NCI-H2227 treated with DMSO at 0.1 percent for 48 hours (cell line): ENCODE data around the gene KCNK2.

ENCODE experiments used
- DNase-seq: peaks from one replicate; lab custom pipeline; 2025; lab: John Stamatoyannopoulos, UW

KCNK2 gene, protein sequence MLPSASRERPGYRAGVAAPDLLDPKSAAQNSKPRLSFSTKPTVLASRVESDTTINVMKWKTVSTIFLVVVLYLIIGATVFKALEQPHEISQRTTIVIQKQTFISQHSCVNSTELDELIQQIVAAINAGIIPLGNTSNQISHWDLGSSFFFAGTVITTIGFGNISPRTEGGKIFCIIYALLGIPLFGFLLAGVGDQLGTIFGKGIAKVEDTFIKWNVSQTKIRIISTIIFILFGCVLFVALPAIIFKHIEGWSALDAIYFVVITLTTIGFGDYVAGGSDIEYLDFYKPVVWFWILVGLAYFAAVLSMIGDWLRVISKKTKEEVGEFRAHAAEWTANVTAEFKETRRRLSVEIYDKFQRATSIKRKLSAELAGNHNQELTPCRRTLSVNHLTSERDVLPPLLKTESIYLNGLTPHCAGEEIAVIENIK

DNA sequence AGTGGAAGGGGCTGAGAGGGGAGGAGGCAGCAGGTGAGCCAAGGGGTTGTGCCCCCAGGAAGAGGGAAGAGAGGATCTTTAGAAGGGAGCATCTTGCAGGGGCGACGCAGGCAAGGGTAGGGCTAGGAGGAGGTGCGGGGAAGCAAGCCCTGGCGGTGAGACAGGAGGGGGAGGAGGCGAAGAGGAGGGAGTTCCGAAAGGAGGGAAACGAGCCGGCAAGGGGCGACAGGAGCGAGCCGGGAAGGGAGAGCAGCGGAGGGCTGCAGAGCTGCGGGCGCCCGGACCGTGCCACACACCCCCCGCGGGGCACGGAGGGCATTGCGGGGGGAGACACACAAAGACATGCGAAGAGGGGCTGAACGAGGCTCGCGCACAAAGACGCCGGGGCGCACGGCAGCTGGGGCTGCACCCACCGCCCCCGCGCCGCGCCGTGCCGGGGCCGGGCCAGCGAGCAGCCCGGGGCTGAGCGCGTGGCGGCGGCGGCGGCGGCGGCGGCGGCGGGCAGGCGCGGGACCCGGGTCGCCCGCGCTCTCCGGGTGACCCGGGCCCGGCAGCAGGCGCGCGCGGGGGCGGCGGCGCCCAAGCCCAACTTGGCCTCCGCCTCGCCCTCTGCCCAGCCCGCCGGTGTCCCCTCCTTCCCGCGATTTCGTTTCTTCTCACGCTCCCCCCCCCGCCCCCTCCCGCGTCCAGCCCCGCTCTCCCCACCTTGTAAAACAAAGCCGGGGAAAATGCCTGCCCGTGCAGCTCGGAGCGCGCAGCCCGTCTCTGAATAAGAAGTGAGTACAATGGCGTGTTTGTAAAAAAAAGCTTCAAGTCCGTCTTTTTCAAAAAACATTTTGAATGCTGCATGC is at the start of gene KCNK2:
Gene KCNK2 (plus strand): TSS at position 206 of the 851 bp plus-strand sequence. CDS start 649 bp downstream, outside the sequence.
- no peak for DNase-seq

DNA sequence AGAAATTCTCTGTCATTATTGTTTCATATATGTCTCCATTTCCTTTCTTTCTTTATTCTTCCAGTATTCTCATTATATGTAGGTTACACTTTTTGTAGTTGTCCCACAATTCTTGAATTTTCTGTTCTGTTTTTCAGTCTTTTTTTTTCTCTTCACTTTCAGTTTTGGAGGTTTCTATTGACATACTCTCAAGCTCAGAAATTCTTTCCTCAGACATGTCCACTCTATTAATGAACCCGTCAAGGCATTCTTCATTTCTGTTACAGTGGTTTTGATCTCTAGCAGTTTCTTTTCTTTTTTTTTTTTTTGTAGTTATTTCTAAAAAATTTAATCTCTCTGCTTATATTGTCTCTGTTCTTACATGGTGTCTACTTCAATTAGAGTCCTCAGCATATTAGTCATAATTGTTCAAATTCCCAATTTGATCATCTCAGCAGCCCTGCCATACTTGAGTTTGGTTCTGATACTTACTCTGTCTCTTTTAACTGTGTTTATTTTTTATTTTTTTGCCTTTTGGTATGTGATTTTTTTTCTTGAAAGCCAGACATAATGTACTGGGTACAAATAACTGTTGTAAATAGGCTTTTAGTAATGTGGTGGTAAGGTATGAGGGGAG is 49.5 kb upstream of the KCNK2 start:
- DNase-seq, result no peak

GRCh38 chr1:215040190-215040589 is 42.3 kb upstream of the KCNK2 start:
- DNase-seq, result no peak

- no peak for DNase-seq
These were observed 39.1 kb upstream of the KCNK2 start for GRCh38 chr1:215043401-215043800.

DNA sequence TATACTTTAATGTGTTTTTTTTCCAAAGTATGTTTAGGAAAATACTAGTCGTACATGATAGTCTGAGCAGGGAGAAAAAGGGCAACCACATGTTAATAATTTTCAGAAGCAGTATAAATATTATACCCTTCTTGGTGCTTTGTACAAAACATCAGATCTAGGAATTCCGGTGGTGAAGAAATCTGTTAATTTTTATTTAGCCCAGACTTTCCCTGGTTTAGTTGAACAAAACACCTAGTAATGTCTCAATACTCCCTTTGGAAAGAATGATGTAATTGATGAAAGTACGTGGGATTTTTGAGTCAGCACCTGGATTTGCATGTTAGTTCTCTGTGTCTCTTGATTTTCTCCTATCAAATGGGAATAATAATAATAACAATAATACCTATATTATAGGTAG is 38.4 kb upstream of the KCNK2 start:
- no peak for DNase-seq

- DNase-seq, result no peak
These were observed 36.7 kb upstream of the KCNK2 start for GRCh38 chr1:215045698-215046308.

GRCh38 chr1:215052256-215053015 is 30.1 kb upstream of the KCNK2 start:
- DNase-seq, result no peak

DNA sequence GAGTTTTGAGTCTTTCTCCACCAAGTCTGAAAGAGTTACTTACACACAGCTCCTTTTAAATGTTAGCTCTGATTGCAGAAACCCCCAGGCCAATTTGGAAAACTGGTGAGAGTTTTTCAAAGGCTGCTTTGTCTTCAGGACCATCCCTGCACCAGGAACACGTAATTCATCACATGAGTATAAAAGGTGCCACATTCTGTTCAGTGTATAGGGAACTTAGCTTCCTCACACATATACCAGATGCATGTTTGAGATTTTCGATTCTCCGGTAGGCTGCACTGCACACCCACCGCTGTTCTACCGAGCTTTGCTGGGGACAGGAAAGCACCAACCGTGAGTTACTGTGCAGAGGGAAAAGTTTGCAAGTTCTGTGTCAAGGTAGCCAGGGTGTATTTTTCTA is 28.3 kb upstream of the KCNK2 start:
- no peak for DNase-seq

DNA sequence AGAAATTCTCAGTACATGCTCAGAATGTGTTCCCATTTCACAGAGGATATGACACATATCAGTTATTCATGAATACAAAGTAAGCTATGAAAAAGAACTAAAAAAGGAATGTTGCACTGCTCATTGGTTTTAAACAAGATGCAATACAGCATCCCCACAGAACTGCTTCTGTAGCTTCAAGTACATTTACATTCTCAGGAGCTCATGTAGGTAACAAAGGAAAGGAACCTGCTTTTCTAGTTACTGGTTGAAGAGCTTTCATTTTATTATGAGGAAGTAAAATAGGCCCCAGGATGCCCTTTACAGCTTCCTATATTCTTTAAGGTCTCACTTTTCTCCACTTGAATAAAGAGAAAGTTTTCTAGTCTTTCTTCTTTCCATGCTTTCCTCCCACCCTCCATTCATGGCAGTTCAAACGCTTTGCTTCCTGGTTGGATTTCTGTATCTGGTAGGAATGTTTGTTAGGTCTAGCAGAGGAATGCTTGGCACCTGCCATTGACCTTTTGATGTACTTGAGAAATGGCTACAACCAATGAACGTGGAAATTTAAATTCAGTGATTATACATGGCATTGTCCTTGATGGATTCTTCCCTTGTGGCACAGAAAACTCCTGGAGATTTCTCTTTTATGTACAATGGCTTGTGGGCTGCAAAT is 27.1 kb upstream of the KCNK2 start:
- DNase-seq, result no peak

DNA sequence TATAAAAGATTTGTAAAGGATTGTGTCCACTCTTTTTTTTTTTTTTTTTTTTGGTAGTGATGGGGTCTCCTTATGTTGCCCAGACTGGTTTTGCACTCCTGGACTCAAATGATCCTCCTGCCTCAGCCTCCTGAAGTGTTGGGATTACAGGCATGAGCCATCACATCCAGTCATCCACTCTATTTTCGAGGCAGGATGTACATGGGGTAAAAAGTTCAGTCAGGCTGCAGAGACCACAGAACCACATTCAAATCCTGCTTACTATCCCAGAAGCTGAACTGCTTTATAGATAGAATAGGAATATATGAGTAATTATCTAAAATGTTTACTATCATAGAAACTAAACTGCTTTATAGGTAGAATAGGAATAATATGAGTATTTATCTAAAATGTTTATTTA is 26.0 kb upstream of the KCNK2 start:
- no peak for DNase-seq

DNA sequence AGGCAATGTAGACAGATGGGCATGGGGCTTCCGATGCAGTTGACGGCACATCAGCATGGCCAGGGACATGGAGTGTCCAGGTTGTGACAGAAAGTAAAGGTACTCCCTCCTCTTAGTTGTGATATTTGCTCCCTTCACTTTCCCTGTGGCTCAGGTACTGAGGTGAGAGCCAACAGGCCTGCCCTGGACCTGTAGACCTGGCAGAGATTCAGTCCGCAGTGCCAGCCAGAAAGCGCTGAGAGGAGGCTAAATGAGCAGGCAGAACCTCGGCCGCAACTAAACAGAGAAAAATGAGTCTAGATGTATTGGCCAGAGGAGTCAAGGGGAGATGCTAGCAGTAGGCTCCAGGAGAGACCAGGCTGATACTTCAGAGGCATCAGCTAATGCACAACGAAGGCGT is 22.6 kb upstream of the KCNK2 start:
- DNase-seq, result no peak

- no peak for DNase-seq
These were observed 18.2 kb upstream of the KCNK2 start for GRCh38 chr1:215064327-215064726.

GRCh38 chr1:215071078-215071477 is 11.5 kb upstream of the KCNK2 start:
- DNase-seq, result peak; percentile 86

DNA sequence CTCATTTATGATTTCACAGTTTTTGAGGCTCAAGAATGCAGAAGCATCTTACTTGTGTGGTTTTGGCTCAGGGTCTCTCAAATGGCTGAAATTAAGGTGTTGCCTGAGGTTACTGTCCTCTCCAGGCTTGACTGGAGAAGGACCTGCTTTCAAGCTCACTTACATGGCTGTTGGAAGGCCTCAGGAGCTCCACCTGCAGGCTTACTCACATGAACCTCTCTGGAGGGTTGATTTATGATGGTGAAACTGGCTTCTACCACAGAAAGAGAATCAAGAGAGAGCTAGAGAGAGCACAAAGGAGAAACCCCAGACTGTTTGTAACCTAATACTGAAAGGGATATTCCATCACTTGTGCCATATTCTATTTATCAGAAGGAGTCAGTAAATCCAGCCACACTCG is 6.2 kb upstream of the KCNK2 start:
- no peak for DNase-seq

DNA sequence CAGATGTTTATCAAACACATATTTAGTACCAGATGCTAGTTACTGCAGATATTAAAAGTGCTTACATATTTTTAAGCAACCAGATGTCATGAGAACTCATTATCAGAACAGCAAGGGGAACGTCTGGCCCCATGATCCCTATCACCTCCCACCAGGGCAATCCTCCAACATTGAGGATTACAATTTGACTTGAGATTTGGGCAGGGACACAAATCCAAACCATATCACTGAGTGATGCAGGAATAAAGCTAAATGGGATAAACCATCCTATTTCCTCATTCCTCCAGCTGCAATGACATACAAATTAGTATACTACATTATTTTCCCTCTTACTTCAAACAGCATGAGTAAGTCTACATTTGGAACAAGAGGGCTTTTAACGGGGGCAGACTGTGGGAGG is 3.1 kb upstream of the KCNK2 start:
- DNase-seq, result no peak

- DNase-seq, result no peak
These were observed 641 bp upstream of the KCNK2 start for GRCh38 chr1:215081661-215082531.

- peak; percentile 21 for DNase-seq
These were observed 935 bp downstream of the KCNK2 start for GRCh38 chr1:215083383-215083961.

GRCh38 chr1:215084621-215085020 is 2.1 kb downstream of the KCNK2 start:
- no peak for DNase-seq

GRCh38 chr1:215087603-215088002 is 5.1 kb downstream of the KCNK2 start:
- no peak for DNase-seq

GRCh38 chr1:215094381-215094780 is 11.8 kb downstream of the KCNK2 start:
- no peak for DNase-seq
